Measurements from ENCODE around the gene SLIT3.
A peak's percentile ranks its signal among the peaks of the same experiment; 100 is the strongest.

The SLIT3 gene

DNA sequence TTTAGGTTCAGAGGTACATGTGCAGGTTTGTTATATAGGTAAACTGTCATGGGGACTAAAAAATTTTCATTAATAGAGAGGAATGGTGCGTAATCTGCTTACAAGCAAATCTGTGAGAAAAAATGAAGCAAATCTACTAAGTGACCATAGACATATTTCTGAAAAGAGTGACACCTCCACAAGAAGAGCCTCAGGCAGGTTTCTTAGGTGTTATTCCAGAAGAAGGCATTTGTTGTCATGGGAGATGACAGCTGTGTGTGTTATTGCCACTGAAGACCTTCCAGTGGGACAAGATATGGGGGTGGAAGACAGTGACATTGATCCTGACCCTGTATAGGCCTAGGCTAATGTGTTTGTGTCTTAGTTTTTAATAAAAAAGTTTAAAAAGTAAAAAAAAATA, 652.9 kb downstream of the SLIT3 start:
- Histone ChIP-seq H3K27me3 (ENCODE audit: insufficient read depth, poor library complexity, severe bottlenecking) (peaks cover 3% of the 10 kb centered on the region), H3K27ac (replicated peaks) (no peak overlapping the region), H3K4me3 (replicated peaks; ENCODE audit: insufficient read depth, low read length) (no peak overlapping the region)
- TF ChIP-seq SPI1 (IDR thresholded peaks at IDR 0.05; ENCODE audit: borderline replicate concordance, low read depth): no peak
- TF ChIP-seq, protein P1, sequence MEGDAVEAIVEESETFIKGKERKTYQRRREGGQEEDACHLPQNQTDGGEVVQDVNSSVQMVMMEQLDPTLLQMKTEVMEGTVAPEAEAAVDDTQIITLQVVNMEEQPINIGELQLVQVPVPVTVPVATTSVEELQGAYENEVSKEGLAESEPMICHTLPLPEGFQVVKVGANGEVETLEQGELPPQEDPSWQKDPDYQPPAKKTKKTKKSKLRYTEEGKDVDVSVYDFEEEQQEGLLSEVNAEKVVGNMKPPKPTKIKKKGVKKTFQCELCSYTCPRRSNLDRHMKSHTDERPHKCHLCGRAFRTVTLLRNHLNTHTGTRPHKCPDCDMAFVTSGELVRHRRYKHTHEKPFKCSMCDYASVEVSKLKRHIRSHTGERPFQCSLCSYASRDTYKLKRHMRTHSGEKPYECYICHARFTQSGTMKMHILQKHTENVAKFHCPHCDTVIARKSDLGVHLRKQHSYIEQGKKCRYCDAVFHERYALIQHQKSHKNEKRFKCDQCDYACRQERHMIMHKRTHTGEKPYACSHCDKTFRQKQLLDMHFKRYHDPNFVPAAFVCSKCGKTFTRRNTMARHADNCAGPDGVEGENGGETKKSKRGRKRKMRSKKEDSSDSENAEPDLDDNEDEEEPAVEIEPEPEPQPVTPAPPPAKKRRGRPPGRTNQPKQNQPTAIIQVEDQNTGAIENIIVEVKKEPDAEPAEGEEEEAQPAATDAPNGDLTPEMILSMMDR (IDR thresholded peaks at IDR 0.05; ENCODE audit: insufficient read depth, low read length): no peak
- TF ChIP-seq GABPA (IDR thresholded peaks at IDR 0.05; ENCODE audit: low read depth): no peak
- TF ChIP-seq, protein P2, sequence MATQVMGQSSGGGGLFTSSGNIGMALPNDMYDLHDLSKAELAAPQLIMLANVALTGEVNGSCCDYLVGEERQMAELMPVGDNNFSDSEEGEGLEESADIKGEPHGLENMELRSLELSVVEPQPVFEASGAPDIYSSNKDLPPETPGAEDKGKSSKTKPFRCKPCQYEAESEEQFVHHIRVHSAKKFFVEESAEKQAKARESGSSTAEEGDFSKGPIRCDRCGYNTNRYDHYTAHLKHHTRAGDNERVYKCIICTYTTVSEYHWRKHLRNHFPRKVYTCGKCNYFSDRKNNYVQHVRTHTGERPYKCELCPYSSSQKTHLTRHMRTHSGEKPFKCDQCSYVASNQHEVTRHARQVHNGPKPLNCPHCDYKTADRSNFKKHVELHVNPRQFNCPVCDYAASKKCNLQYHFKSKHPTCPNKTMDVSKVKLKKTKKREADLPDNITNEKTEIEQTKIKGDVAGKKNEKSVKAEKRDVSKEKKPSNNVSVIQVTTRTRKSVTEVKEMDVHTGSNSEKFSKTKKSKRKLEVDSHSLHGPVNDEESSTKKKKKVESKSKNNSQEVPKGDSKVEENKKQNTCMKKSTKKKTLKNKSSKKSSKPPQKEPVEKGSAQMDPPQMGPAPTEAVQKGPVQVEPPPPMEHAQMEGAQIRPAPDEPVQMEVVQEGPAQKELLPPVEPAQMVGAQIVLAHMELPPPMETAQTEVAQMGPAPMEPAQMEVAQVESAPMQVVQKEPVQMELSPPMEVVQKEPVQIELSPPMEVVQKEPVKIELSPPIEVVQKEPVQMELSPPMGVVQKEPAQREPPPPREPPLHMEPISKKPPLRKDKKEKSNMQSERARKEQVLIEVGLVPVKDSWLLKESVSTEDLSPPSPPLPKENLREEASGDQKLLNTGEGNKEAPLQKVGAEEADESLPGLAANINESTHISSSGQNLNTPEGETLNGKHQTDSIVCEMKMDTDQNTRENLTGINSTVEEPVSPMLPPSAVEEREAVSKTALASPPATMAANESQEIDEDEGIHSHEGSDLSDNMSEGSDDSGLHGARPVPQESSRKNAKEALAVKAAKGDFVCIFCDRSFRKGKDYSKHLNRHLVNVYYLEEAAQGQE (IDR thresholded peaks at IDR 0.05; ENCODE audit: insufficient replicate concordance, low read depth): no peak
- TF ChIP-seq POLR2AphosphoS5 (IDR thresholded peaks at IDR 0.05; ENCODE audit: low read depth): no peak
- DNase-seq (ENCODE audit: low read depth in 1 of 2, low spot score in 1 of 2): no peak

DNA sequence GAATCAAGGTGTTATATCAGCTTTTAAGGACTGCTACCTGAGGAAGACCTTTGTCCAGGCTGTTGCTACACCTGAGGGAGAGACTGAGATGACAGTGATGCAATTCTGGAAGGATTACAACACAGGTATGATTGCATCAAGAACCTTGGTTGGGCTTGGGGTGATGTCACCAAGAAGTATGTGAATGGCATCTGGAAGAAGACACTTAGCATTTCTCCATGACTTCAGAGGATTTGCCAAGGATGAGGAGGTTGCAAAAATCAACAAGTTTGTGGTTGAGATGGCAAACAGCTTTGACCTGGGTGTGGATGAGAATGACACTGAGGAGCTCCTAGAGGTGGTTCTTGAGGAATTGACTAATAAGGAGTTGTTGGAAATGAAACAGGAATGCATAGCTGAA, 653.9 kb downstream of the SLIT3 start:
- H3K27ac ChIP-seq (replicated peaks): no peak overlapping the region
- peaks cover 3% of the 10 kb centered on the region for H3K27me3 ChIP-seq (ENCODE audit: insufficient read depth, poor library complexity, severe bottlenecking)
- H3K4me3 ChIP-seq (replicated peaks; ENCODE audit: insufficient read depth, low read length): no peak overlapping the region
- peak in 1 of 2 experiments; percentile 0 for DNase-seq (ENCODE audit: low read depth in 1 of 2, low spot score in 1 of 2)
- TF ChIP-seq, protein P2 (IDR thresholded peaks at IDR 0.05; ENCODE audit: insufficient replicate concordance, low read depth): no peak
- TF ChIP-seq POLR2AphosphoS5 (IDR thresholded peaks at IDR 0.05; ENCODE audit: low read depth) (no peak), GABPA (IDR thresholded peaks at IDR 0.05; ENCODE audit: low read depth) (no peak), SPI1 (IDR thresholded peaks at IDR 0.05; ENCODE audit: borderline replicate concordance, low read depth) (no peak)
- TF ChIP-seq, protein P1 (IDR thresholded peaks at IDR 0.05; ENCODE audit: insufficient read depth, low read length): no peak

DNA sequence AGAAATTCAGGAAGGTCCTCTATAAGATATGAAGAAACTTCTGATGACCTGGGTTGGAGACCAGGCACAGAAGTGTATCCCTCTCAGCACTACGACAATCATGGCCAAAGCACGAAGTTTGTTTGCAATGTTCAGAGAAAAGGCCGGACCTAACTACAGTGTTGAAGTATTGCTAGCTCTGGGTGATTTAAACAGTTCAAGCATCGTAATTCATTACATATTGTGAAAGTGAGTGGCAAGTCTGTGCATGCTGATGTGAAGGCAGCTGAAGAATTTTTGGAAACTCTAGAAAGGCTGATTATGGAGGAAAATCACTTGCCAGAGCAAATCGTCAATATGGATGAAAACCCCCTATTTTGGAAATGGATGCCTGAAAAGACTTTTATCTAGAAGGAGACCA, 654.6 kb downstream of the SLIT3 start:
- TF ChIP-seq, protein P1 (IDR thresholded peaks at IDR 0.05; ENCODE audit: insufficient read depth, low read length): no peak
- TF ChIP-seq, protein P2 (IDR thresholded peaks at IDR 0.05; ENCODE audit: insufficient replicate concordance, low read depth): no peak
- no peak for TF ChIP-seq GABPA (IDR thresholded peaks at IDR 0.05; ENCODE audit: low read depth)
- no peak for TF ChIP-seq POLR2AphosphoS5 (IDR thresholded peaks at IDR 0.05; ENCODE audit: low read depth)
- TF ChIP-seq SPI1 (IDR thresholded peaks at IDR 0.05; ENCODE audit: borderline replicate concordance, low read depth): no peak
- peaks cover 3% of the 10 kb centered on the region for H3K27me3 ChIP-seq (ENCODE audit: insufficient read depth, poor library complexity, severe bottlenecking)
- no peak for DNase-seq (ENCODE audit: low read depth in 1 of 2, low spot score in 1 of 2)
- H3K4me3 ChIP-seq (replicated peaks; ENCODE audit: insufficient read depth, low read length): no peak overlapping the region
- no peak overlapping the region for H3K27ac ChIP-seq (replicated peaks)
